PFSK-1 (cell line): ENCODE data around the gene YY2.

Experiments
- POLR2AphosphoS5 ChIP-seq: IDR thresholded peaks from 2 replicates; pipeline ENCODE4 v1.6.1; 2012; ENCODE audit warnings: low read depth, mild to moderate bottlenecking, control low read depth, low read length, moderate library complexity
- REST ChIP-seq, 2 experiments: IDR thresholded peaks; 2 replicates each; pipeline versions ENCODE4 v1.6.1 to v1.8.0; 2011 to 2012; ENCODE audit warnings: low read depth in 2 of 2, low read length in 2 of 2, control low read depth in 1 of 2, inconsistent platforms in 1 of 2, mild to moderate bottlenecking in 1 of 2, moderate library complexity in 1 of 2; ENCODE audit not compliant: insufficient read depth in 1 of 2
- SIN3A ChIP-seq: IDR thresholded peaks from 2 replicates; pipeline ENCODE4 v1.6.1; 2012; ENCODE audit warnings: mild to moderate bottlenecking, low read length, moderate library complexity, borderline replicate concordance; ENCODE audit not compliant: insufficient read depth

DNA sequence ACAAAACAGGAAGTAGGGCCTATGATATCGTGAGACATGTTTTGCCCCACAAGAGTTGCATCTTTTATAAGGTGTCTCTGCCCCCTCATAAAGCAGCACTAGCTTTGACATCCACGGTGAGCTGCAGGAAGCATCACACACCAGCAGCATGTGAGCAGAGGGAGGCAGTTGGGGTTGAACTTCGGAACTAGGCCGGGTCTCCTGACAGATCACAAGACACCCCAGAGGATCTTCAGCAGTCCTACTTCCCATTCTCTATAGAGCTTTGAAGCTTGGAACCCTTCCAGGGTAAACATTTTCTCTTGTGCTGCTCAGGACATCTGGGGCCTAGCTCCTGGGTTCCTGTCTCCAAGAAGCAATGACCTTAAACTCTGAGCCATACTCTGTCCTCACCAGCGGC, 27.5 kb downstream of the YY2 start:
- no peak for TF ChIP-seq POLR2AphosphoS5
- TF ChIP-seq SIN3A = no peak
- no peak for TF ChIP-seq REST (IDR thresholded peaks at IDR 0.05; ENCODE audit: insufficient read depth in 1 of 2, low read depth in 2 of 2, low read length in 2 of 2)
